Measurements from ENCODE around the gene PGAP6.
A peak's percentile ranks its signal among the peaks of the same experiment; 100 is the strongest.

- TF ChIP-seq CTCF (IDR thresholded peaks at IDR 0.05) (peak in 1 of 4 experiments; percentile 17), POLR2A (IDR thresholded peaks at IDR 0.05) (peak in 1 of 2 donors; percentile 42)
These were observed 15.4 kb upstream of the PGAP6 start, which contains the start of gene NME4 for GRCh38 chr16:397135-397661.
